PC-3 (cell line): Measurements from ENCODE around the gene STN1. TPM values are rescaled to one million over a fixed set of nuclear protein-coding genes. Genes with fewer than 3 reads are reported as not detected.
A peak's percentile ranks its signal among the peaks of the same experiment; 100 is the strongest.

Experiments
- ATAC-seq: fragments of 200-7000 bp; cut with Tn5 transposase; 2 replicates; pipeline ENCODE4 v1.9.1; 2020; ENCODE audit warnings: mild to moderate bottlenecking, moderate library complexity
- BruUV-seq: library from RNA; stranded (reverse); fragments of 400-500 nt; replicated peaks from 2 replicates; lab custom pipeline; 2021; lab: Mats Ljungman, UMichigan
- CTCF ChIA-PET: fragments of 300-600 bp; sonication (Branson Sonifier 250); formaldehyde crosslinking; loops from one replicate; lab custom pipeline; 2022; ENCODE audit warnings: antibody characterized with exemption; lab: Charles Lee
- POLR2A ChIA-PET: fragments of 300-600 bp; sonication (Branson Sonifier 250); formaldehyde crosslinking; loops from one replicate; lab custom pipeline; 2022; ENCODE audit warnings: antibody characterized with exemption; ENCODE audit not compliant: unreplicated experiment; lab: Charles Lee
- DNase-seq: peaks from one replicate; pipeline ENCODE4 v3.0.0-alpha.2; 2015
- H2AFZ ChIP-seq: fragments of 300-600 bp; sonication (generic); 2 replicates; pipeline ENCODE4 v1.6.0; 2016; ENCODE audit warnings: antibody characterized with exemption, low read length
- H3F3A ChIP-seq: fragments of 300-600 bp; sonication (generic); one replicate; pipeline ENCODE4 v1.6.0; 2017; ENCODE audit warnings: antibody characterized with exemption, low read length, control low read depth, mild to moderate bottlenecking; ENCODE audit not compliant: unreplicated experiment
- H3K27ac ChIP-seq: fragments of 300-600 bp; sonication (generic); 2 replicates; pipeline ENCODE4 v1.5.1; 2016; ENCODE audit warnings: mild to moderate bottlenecking, low read length
- H3K27me3 ChIP-seq: fragments of 300-600 bp; sonication (generic); 2 replicates; pipeline ENCODE4 v1.6.1; 2016; ENCODE audit warnings: low read length, mixed read lengths
- H3K36me3 ChIP-seq: fragments of 300-600 bp; sonication (generic); 2 replicates; pipeline ENCODE4 v1.6.1; 2016; ENCODE audit warnings: low read depth, mixed run types, low read length, mixed read lengths
- H3K4me1 ChIP-seq: fragments of 300-600 bp; sonication (generic); 2 replicates; pipeline ENCODE4 v1.5.1; 2016; ENCODE audit warnings: low read length; ENCODE audit not compliant: insufficient read depth
- H3K4me2 ChIP-seq: fragments of 300-600 bp; sonication (generic); 2 replicates; pipeline ENCODE4 v1.6.0; 2016; ENCODE audit warnings: low read length
- H3K4me3 ChIP-seq: fragments of 300-600 bp; sonication (generic); 2 replicates; pipeline ENCODE4 v1.5.1; 2016; ENCODE audit warnings: mild to moderate bottlenecking, low read length, mixed read lengths
- H3K79me2 ChIP-seq: fragments of 300-600 bp; sonication (generic); 2 replicates; pipeline ENCODE4 v1.6.1; 2017; ENCODE audit warnings: low read length, mixed read lengths
- H3K9ac ChIP-seq: fragments of 300-600 bp; sonication (generic); 2 replicates; pipeline ENCODE4 v1.6.0; 2016; ENCODE audit warnings: mild to moderate bottlenecking, low read length
- H3K9me2 ChIP-seq: fragments of 300-600 bp; sonication (generic); replicated peaks from 2 replicates; pipeline ENCODE4 v1.6.1; 2016; ENCODE audit warnings: mixed run types, low read length, mixed read lengths
- H3K9me3 ChIP-seq: fragments of 300-600 bp; sonication (generic); 2 replicates; pipeline ENCODE4 v1.6.1; 2016; ENCODE audit warnings: low read length, mixed read lengths
- H4K20me1 ChIP-seq: fragments of 300-600 bp; sonication (generic); 2 replicates; pipeline ENCODE4 v1.6.1; 2016; ENCODE audit warnings: low read length, mixed read lengths
- CTCF ChIP-seq: fragments of 300-600 bp; sonication (generic); conservative IDR thresholded peaks from 2 replicates; pipeline ENCODE4 v1.5.1; 2017; ENCODE audit warnings: antibody characterized with exemption, low read depth, mild to moderate bottlenecking, low read length
- EZH2 ChIP-seq: fragments of 300-600 bp; sonication (generic); IDR thresholded peaks from one replicate; pipeline ENCODE4 v1.6.1; 2017; ENCODE audit warnings: antibody characterized with exemption, mild to moderate bottlenecking, low read length; ENCODE audit not compliant: unreplicated experiment
- EZH2phosphoT487 ChIP-seq: fragments of 300-600 bp; sonication (generic); IDR thresholded peaks from 2 replicates; pipeline ENCODE4 v1.6.1; 2018; ENCODE audit warnings: mild to moderate bottlenecking, antibody characterized with exemption, low read length, borderline replicate concordance
- intact Hi-C: fragments of 100-400 bp; cut with micrococcal nuclease; formaldehyde crosslinking; loops from 2 replicates; pipeline ENCODE4 v1.9.0; 2023
- total RNA-seq: library from RNA; depleted of rRNA; stranded (reverse); fragments of >200 nt; gene quantifications from 2 replicates; pipeline ENCODE4 v1.2.3, GENCODE V29; 2014

Gene STN1
- total RNA-seq, 1 experiment from 2014 or later: 33.5 TPM

DNA sequence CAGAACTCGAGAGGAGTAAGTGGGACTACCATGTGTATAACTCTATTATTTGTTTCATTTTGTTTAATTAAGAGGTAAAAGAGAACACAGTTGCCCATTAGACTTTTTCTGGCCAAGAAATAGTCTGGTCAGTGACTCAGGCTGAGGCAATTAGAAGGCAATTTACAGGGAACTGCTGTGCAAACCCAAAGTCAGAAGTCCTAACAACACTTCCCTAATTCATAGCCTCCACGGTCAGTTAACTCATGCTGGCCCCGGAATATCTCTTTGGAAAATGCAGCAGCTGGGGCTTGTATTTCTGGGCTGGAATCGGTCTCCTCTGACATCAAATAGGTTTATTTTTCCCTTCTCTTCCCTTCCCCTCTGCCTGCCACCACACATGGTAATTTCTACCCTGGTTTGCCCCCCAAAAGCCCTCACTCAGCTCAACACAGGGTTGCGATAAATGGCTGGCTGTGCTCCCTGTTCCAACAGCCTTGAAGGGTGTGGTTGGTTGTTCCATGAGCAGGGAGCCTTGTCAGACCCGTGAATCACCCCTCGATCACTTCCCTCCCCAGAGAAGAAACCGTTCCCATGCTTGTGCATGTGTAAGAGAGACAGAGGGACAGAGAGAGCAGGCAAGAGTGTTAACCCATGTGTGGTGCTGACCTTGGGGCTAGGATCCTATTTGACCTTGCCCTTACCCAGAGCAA lies 68.0 kb downstream of the STN1 start:
- no peaks in the 10 kb centered on the region for H4K20me1 ChIP-seq
- H3K36me3 ChIP-seq: no peaks in the 10 kb centered on the region
- peaks cover 7% of the 10 kb centered on the region; the same call in 1 of the 2 replicates for H3K79me2 ChIP-seq
- TSS peak; percentile 54 for BruUV-seq
- intact Hi-C loops: no loop called here
- H3K27me3 ChIP-seq: no peaks in the 10 kb centered on the region
- H2AFZ ChIP-seq: peak overlapping the region; percentile 75
- ATAC-seq (peak; percentile 68), DNase-seq (peak; percentile 69)
- H3K27ac ChIP-seq: peak overlapping the region; percentile 98
- TF ChIP-seq EZH2phosphoT487 (no peak), EZH2 (no peak), CTCF (no peak)
- H3K9me2 ChIP-seq: no peaks in the 10 kb centered on the region
- H3K4me3 ChIP-seq: peak overlapping the region; percentile 57
- H3K4me2 ChIP-seq: peak overlapping the region; percentile 85
- ChIA-PET CTCF (no interaction called here), POLR2A (no interaction called here)
- no peaks in the 10 kb centered on the region for H3K9me3 ChIP-seq
- no peaks in the 10 kb centered on the region for H3F3A ChIP-seq
- peak overlapping the region; percentile 66 for H3K9ac ChIP-seq
- peaks cover 29% of the 10 kb centered on the region for H3K4me1 ChIP-seq

DNA sequence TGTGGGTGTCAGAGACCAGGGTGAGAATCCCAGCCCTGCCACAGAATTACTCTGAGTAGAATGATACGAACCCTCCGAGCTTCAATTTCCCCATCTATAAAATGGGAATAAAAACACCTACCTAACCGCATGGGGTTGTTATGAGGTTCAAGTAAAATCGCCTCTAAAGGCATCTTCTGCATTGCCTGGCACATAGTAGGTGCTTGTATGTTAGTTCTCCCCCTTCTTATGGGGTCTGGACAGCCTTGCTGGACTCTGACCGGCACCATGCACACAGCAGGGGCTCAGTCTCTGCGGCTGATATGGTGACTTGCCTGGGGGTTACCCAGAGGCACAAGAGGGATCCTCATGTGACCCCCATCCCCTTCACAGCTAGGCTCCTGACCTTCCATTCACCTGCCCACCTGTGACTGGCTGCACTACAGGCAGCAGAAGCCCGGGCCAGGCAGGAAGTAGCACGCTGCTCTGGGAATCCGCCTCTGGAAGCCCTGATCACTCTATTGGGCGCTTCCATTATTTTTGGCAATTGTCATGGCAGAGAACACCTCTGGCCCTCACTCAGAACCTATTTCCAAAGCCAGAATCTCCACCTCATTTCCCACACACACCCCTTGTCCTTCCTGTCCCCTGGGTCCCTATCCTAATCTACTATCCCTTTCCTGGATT lies 68.6 kb downstream of the STN1 start:
- CTCF ChIA-PET: no interaction called here
- Histone ChIP-seq H4K20me1 (no peaks in the 10 kb centered on the region), H3F3A (no peaks in the 10 kb centered on the region), H3K4me1 (peaks cover 25% of the 10 kb centered on the region), H3K27me3 (no peaks in the 10 kb centered on the region), H2AFZ (peak overlapping the region; percentile 75), H3K9ac (peak overlapping the region; percentile 66), H3K4me2 (peak overlapping the region; percentile 85), H3K9me2 (no peaks in the 10 kb centered on the region), H3K27ac (peak overlapping the region; percentile 98), H3K4me3 (peak overlapping the region; percentile 57), H3K79me2 (peaks cover 7% of the 10 kb centered on the region; the same call in 1 of the 2 replicates), H3K36me3 (no peaks in the 10 kb centered on the region), H3K9me3 (no peaks in the 10 kb centered on the region)
- TF ChIP-seq CTCF: no peak
- TF ChIP-seq EZH2phosphoT487: no peak
- TF ChIP-seq EZH2: no peak
- intact Hi-C loops: no loop called here
- POLR2A ChIA-PET: no interaction called here
- DNase-seq (no peak), ATAC-seq (no peak)
- BruUV-seq: no TSS peak

DNA sequence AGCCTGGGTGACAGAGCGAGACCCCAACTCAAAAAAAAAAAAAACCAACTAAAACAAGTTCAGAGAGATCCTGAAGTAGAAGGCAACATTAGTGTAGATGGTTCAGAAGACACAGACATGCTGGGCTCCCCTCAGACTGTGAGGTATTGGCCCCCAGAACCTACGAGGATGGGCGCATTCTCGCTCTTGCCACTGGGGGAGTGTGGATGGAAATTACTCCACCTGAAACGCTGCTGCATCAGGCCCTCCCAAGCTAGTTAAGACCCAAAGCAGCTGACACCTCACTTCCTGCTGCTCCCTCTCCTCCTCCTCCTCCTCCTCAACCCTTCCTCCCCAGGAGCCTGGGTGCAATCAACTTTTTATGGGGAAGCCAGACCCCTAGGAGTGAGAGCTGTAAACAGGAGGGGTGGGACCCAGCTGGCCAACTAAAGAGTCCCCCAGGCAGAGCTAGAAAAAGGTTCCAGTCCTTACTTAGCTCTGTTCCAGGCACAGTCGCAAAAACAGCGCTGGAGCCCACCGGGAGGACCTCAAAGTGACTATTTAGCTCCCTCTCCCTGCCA lies 70.0 kb downstream of the STN1 start:
- H3K27ac ChIP-seq: no peak overlapping the region
- intact Hi-C loops: no loop called here
- peaks cover 22% of the 10 kb centered on the region for H3K4me1 ChIP-seq
- H4K20me1 ChIP-seq: no peaks in the 10 kb centered on the region
- no peak overlapping the region for H2AFZ ChIP-seq
- H3K9me3 ChIP-seq: no peaks in the 10 kb centered on the region
- 0 out of 2 replicates have a peak, but pooled peaks cover 3% of the 10 kb centered on the region for H3K79me2 ChIP-seq
- H3K9ac ChIP-seq: no peak overlapping the region
- BruUV-seq: no TSS peak
- H3F3A ChIP-seq: no peaks in the 10 kb centered on the region
- H3K4me2 ChIP-seq: no peak overlapping the region
- ATAC-seq: no peak
- H3K4me3 ChIP-seq: no peak overlapping the region
- H3K36me3 ChIP-seq: no peaks in the 10 kb centered on the region
- no peaks in the 10 kb centered on the region for H3K27me3 ChIP-seq
- ChIA-PET CTCF (interaction anchor here (0.7 kb wide), 1 partner anchor 10 kb away, joined by 3 read pairs; no protein-coding TSS in a partner anchor), POLR2A (no interaction called here)
- TF ChIP-seq EZH2phosphoT487 (no peak), CTCF (peak; percentile 28), EZH2 (no peak)
- no peak for DNase-seq
- no peaks in the 10 kb centered on the region for H3K9me2 ChIP-seq
